HG02884 (cell line): Measurements from ENCODE around the gene SERPINA10.
"Not testable (repeated sequence)": the region's sequence is repeated elsewhere in the genome, so short reads cannot be mapped to it uniquely, and the experiment has no call there.

Experiments used
- ATAC-seq: cut with Tn5 transposase; IDR thresholded peaks from one replicate; pipeline ENCODE4 v1.9.1; 2021; ENCODE audit warnings: mild to moderate bottlenecking, moderate library complexity; ENCODE audit not compliant: unreplicated experiment

Gene SERPINA10

GRCh38 chr14:94314890-94315289 lies 21.8 kb upstream of the SERPINA10 start:
- ATAC-seq: no peak

GRCh38 chr14:94313991-94314655 lies 21.1 kb upstream of the SERPINA10 start:
- no peak for ATAC-seq

GRCh38 chr14:94312481-94313246 lies 19.6 kb upstream of the SERPINA10 start:
- ATAC-seq: no peak

- ATAC-seq: no peak
These were observed 17.2 kb upstream of the SERPINA10 start for GRCh38 chr14:94310248-94310647.

GRCh38 chr14:94309721-94310120 lies 16.7 kb upstream of the SERPINA10 start:
- ATAC-seq: no peak

GRCh38 chr14:94307410-94307992 lies 14.4 kb upstream of the SERPINA10 start:
- ATAC-seq: no peak

- no peak for ATAC-seq
These were observed 13.2 kb upstream of the SERPINA10 start for GRCh38 chr14:94306047-94306978.

GRCh38 chr14:94305620-94306019 lies 12.6 kb upstream of the SERPINA10 start:
- ATAC-seq: no peak

GRCh38 chr14:94304243-94304642 lies 11.2 kb upstream of the SERPINA10 start:
- ATAC-seq: no peak

- no peak for ATAC-seq
These were observed 10.0 kb upstream of the SERPINA10 start for GRCh38 chr14:94303111-94303510.

GRCh38 chr14:94298130-94298529 lies 5.1 kb upstream of the SERPINA10 start:
- no peak for ATAC-seq

- ATAC-seq: not testable (repeated sequence)
These were observed 3.1 kb upstream of the SERPINA10 start for GRCh38 chr14:94296181-94296545.

GRCh38 chr14:94295360-94296180 lies 2.5 kb upstream of the SERPINA10 start:
- no peak for ATAC-seq

GRCh38 chr14:94293578-94293924 lies 483 bp upstream of the SERPINA10 start:
- ATAC-seq: no peak

GRCh38 chr14:94292526-94292871 lies 569 bp downstream of the SERPINA10 start:
- ATAC-seq: no peak

GRCh38 chr14:94291906-94292525 lies 1.1 kb downstream of the SERPINA10 start:
- no peak for ATAC-seq

- no peak for ATAC-seq
These were observed 1.7 kb downstream of the SERPINA10 start for GRCh38 chr14:94291159-94291905.

GRCh38 chr14:94290197-94290596 lies 2.9 kb downstream of the SERPINA10 start:
- no peak for ATAC-seq
